ENCODE data around the gene ABCA2. TPM values are rescaled to one million over a fixed set of nuclear protein-coding genes. Genes with fewer than 3 reads are reported as not detected.
A peak's percentile ranks its signal among the peaks of the same experiment; 100 is the strongest.
"Not testable (repeated sequence)": the region's sequence is repeated elsewhere in the genome, so short reads cannot be mapped to it uniquely, and the experiment has no call there.

ABCA2 gene
- total RNA-seq, 4 donors from 2014 or later: 51.1 to 204 (median 96.5) TPM

- Histone ChIP-seq H3K27me3 (no peaks in the 10 kb centered on the region), H3K27ac (peak overlapping the region; percentile 27 to 66 (median 34)), H3K36me3 (no peaks in the 10 kb centered on the region), H3K9me3 (no peaks in the 10 kb centered on the region), H3K4me1 (peaks cover 7 to 31% (median 19%) of the 10 kb centered on the region in 4 donors), H3K4me3 (no peak overlapping the region)
- in situ Hi-C loops (cut with MboI; ENCODE audit: low pct_ligation_motif_present in 1 of 4, low pct_unique_long_range_greater_than_20kb in 1 of 4, low sequenced_read_pairs in 3 of 4): loop anchor here in 3 of 4 donors (10.0 to 25.0 kb wide), 2 partner anchors 248 to 250 kb away; partner anchors contain the start of genes CCDC183 (in 2 of the 3) and TMEM141 (in 2 of the 3)
- intact Hi-C loops (cut with DNase I; ENCODE audit: low total_unique reads): loop anchor here (2.0 to 5.0 kb wide), 2 partner anchors 88 to 248 kb away; partner anchors contain the start of gene C8G
- DNase-seq: peak; percentile 85
- 15% methylated on average over 20 of the region's 24 CpGs; no CpG with 5 or more reads in 1 of the 2 donors for WGBS, 2 donors (ENCODE audit: low coverage in 1 of 2)
- TF ChIP-seq, protein P1, sequence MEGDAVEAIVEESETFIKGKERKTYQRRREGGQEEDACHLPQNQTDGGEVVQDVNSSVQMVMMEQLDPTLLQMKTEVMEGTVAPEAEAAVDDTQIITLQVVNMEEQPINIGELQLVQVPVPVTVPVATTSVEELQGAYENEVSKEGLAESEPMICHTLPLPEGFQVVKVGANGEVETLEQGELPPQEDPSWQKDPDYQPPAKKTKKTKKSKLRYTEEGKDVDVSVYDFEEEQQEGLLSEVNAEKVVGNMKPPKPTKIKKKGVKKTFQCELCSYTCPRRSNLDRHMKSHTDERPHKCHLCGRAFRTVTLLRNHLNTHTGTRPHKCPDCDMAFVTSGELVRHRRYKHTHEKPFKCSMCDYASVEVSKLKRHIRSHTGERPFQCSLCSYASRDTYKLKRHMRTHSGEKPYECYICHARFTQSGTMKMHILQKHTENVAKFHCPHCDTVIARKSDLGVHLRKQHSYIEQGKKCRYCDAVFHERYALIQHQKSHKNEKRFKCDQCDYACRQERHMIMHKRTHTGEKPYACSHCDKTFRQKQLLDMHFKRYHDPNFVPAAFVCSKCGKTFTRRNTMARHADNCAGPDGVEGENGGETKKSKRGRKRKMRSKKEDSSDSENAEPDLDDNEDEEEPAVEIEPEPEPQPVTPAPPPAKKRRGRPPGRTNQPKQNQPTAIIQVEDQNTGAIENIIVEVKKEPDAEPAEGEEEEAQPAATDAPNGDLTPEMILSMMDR (IDR thresholded peaks at IDR 0.05): peak; percentile 88 to 95 (median 90)
- TF ChIP-seq EP300 (IDR thresholded peaks at IDR 0.05; ENCODE audit: low read depth) (no peak), POLR2AphosphoS5 (IDR thresholded peaks at IDR 0.05) (peak in 1 of 3 donors; percentile 22), POLR2A (IDR thresholded peaks at IDR 0.05) (no peak)
These were observed 6.9 kb upstream of the ABCA2 start for GRCh38 chr9:137034709-137035506.

DNA sequence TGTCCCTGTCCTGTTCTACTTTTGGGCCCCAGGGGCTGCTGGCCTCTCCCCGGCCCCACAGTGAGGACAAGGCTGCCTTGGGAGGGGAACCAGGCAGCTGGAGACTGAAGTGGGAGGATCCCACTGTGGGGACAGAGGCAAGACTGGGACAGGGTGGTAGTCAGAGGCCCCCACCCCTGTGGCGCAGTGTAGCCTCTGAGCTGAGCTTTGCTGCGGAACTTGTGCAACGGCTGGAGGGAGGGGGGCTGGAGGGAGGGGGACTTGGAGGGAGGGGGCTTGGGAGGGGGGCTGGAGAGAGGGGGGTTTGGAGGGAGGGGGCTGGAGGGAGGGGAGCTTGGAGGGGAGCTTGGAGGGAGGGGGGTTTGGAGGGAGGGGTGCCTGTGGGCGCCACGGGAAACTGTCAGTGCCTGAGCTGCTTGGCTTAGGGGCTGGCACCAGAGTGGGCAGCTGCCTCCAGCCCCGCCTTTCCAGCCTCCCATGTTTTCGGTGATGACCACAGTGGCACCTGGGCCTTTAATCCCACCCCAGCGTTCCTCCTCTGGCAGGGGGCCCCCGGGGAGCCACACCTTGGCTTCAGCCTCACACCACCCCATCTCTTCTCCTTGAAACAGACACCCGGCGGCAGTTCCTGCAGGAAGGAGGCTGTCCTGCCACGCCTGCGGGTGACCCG lies 6.1 kb upstream of the ABCA2 start:
- H3K27me3 ChIP-seq: no peaks in the 10 kb centered on the region
- no peak overlapping the region for H3K4me3 ChIP-seq
- in situ Hi-C loops (cut with MboI; ENCODE audit: low pct_ligation_motif_present in 1 of 4, low pct_unique_long_range_greater_than_20kb in 1 of 4, low sequenced_read_pairs in 3 of 4) (loop anchor here in 3 of 4 donors (10.0 to 25.0 kb wide), 2 partner anchors 247 to 249 kb away; partner anchors contain the start of genes CCDC183 (in 2 of the 3) and TMEM141 (in 2 of the 3)), intact Hi-C loops (cut with DNase I; ENCODE audit: low total_unique reads) (loop anchor here (2.0 to 5.0 kb wide), 2 partner anchors 87 to 247 kb away; partner anchors contain the start of gene C8G)
- TF ChIP-seq EP300 (IDR thresholded peaks at IDR 0.05; ENCODE audit: low read depth): no peak
- no peak for TF ChIP-seq POLR2AphosphoS5 (IDR thresholded peaks at IDR 0.05)
- no peak for TF ChIP-seq POLR2A (IDR thresholded peaks at IDR 0.05)
- TF ChIP-seq, protein P1 (IDR thresholded peaks at IDR 0.05): no peak
- H3K4me1 ChIP-seq: peaks cover 11 to 38% (median 24%) of the 10 kb centered on the region in 4 donors
- no peaks in the 10 kb centered on the region for H3K36me3 ChIP-seq
- H3K9me3 ChIP-seq: no peaks in the 10 kb centered on the region
- peak overlapping the region in 3 of 4 donors; percentile 28 to 66 (median 39) for H3K27ac ChIP-seq
- DNase-seq: peak; percentile 73
- 34% methylated on average over 13 of the region's 15 CpGs; no CpG with 5 or more reads in 1 of the 2 donors for WGBS, 2 donors (ENCODE audit: low coverage in 1 of 2)

DNA sequence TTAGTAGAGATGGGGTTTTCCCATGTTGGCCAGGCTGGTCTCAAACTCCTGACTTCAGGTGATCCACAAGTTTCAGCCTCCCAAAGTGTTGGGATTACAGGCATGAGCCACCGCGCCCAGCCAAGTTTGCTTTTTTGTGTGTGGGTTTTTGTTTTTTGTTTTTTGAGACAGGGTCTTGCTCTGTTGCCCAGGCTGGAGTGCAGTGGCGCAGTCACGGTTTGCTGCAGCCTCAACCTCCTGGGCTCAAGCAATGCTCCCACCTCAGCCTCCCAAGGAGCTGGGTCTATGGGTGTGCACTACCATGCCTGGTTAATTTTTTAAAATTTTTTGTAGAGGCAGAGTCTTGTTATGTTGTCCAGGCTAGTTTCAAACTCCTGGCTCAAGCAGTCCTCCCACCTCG lies 5.4 kb upstream of the ABCA2 start:
- in situ Hi-C loops (cut with MboI; ENCODE audit: low pct_ligation_motif_present in 1 of 4, low pct_unique_long_range_greater_than_20kb in 1 of 4, low sequenced_read_pairs in 3 of 4): loop anchor here in 3 of 4 donors (10.0 to 25.0 kb wide), 2 partner anchors 246 to 249 kb away; partner anchors contain the start of genes CCDC183 (in 2 of the 3) and TMEM141 (in 2 of the 3)

GRCh38 chr9:137032858-137033257 lies 4.8 kb upstream of the ABCA2 start:
- intact Hi-C loops (cut with DNase I; ENCODE audit: low total_unique reads): loop anchor here (5.0 kb wide), 1 partner anchor 86 kb away; the partner anchor contains the start of gene C8G
- Histone ChIP-seq H3K27me3 (no peaks in the 10 kb centered on the region), H3K4me3 (no peak overlapping the region), H3K36me3 (no peaks in the 10 kb centered on the region), H3K27ac (no peak overlapping the region), H3K9me3 (no peaks in the 10 kb centered on the region), H3K4me1 (peaks cover 15 to 47% (median 32%) of the 10 kb centered on the region in 4 donors)
- no peak for DNase-seq
- WGBS, 2 donors (ENCODE audit: low coverage in 1 of 2): 75% methylated on average over 10 of the region's 10 CpGs; no CpG with 5 or more reads in 1 of the 2 donors
- TF ChIP-seq POLR2A (IDR thresholded peaks at IDR 0.05): no peak
- no peak for TF ChIP-seq EP300 (IDR thresholded peaks at IDR 0.05; ENCODE audit: low read depth)
- TF ChIP-seq, protein P1 (IDR thresholded peaks at IDR 0.05): no peak
- no peak for TF ChIP-seq POLR2AphosphoS5 (IDR thresholded peaks at IDR 0.05)
- in situ Hi-C loops (cut with MboI; ENCODE audit: low pct_ligation_motif_present in 1 of 4, low pct_unique_long_range_greater_than_20kb in 1 of 4, low sequenced_read_pairs in 3 of 4): loop anchor here in 3 of 4 donors (10.0 to 25.0 kb wide), 2 partner anchors 246 to 248 kb away; partner anchors contain the start of genes CCDC183 (in 2 of the 3) and TMEM141 (in 2 of the 3)

More for the DNA sequence above, 5.4 kb upstream of the ABCA2 start:
- H3K9me3 ChIP-seq, H3K4me3 ChIP-seq, H3K27me3 ChIP-seq, DNase-seq, H3K36me3 ChIP-seq: not testable (repeated sequence)
- peaks cover 15 to 45% (median 31%) of the 10 kb centered on the region in 4 donors for H3K4me1 ChIP-seq
- intact Hi-C loops (cut with DNase I; ENCODE audit: low total_unique reads): loop anchor here (5.0 kb wide), 1 partner anchor 86 kb away; the partner anchor contains the start of gene C8G
- peak overlapping the region in 1 of 4 donors; percentile 5 for H3K27ac ChIP-seq
- WGBS, 2 donors (ENCODE audit: low coverage in 1 of 2): 92 to 95% methylated on average over 4 to 5 of the region's 5 CpGs

Data from transverse colon (tissue), 4 donors.